Occipital lobe (tissue), 2 donors: ENCODE measurements around the gene BUB1B. TPM values are rescaled to one million over a fixed set of nuclear protein-coding genes. Genes with fewer than 3 reads are reported as not detected.
"Not testable (repeated sequence)": the region's sequence is repeated elsewhere in the genome, so short reads cannot be mapped to it uniquely, and the experiment has no call there.

Experiments used
- DNase-seq: peaks from one replicate; lab custom pipeline; 2025; lab: John Stamatoyannopoulos, UW
- total RNA-seq: library from RNA; depleted of rRNA; stranded (reverse); fragments of >200 nt; gene quantifications from one replicate; pipeline ENCODE4 v1.2.3, GENCODE V29; 2014

Gene BUB1B
- total RNA-seq, 1 donor from 2014 or later = 6.6 TPM

DNA sequence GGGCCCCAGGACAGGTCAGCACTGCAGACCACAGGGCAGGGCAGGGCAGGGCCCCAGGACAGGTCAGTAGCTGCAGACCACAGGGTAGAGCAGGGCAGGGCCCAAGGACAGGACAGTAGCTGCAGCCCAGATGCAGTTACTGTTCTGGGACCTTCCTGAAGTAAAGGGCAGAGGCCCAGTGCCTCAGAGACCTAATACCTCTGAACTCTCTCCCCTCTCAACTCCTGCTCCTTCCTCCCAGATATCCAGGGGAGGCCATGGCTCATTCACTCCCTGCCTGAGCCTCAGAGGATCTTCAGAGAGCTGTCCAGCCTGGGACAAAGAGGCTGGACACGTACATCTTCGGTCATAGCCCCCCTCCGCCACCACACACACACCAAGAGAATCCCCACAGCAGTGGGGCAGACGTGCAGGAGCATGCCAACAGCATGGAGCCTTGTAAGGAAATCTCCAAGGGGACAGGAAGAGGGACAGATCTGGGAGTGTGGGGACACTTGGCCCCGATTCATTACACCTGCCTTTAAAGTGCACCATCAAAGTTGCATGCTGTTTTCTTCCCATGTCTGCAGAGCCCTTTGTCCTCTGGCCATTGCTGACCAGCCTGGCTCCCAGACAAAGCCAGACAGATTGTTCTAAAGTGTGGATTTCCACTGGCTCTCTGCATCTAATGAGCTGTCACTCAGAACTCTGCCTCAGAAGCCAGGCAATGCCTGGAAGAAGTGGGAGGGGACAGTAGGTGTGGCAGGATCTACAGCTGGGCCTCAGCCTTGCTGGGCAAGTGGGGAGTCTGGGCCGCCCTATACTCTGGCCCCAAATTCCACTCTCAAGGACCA lies 24.2 kb upstream of the BUB1B start:
- no peak for DNase-seq

DNA sequence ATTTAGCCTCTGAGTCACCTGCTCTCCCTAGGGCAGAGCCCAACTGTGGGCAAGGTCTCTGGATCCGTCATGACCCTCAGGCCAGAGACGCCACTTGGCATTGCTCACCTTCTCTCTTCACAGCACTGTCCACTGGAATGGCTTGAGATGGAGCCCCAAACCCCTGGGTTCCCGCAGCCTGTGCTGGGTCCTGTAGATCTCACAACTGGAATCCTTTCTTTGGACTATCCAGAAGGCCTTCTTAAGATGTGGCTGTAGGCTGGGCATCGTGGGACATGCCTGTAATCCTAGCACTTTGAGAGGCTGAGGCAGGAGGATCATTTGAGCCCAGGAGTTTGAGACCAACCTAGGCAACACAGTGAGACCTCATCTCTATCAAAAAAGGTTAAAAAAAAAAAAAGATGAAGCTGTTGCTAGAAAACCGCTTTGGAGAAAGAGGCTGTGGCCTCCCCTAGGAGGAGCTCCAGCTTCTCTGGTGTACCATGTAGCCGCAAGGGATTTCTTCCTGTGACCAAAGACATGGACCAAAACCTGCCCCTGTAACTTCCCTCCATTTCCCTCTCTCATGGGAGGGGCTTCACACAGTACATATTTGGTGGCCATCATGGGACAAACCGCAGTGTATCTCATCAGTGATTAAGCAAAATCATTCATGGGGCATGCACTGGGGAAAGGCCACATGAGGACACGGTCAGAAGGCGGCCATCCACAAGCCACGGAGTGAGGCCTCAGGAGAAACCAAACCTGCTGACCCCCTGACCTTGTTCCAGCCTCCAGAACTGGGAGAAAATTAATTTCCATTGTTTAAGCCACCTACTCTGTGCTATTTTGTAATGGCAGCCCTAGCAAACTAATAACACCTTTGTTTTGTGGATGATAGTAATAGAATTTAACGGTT lies 23.3 kb upstream of the BUB1B start:
- DNase-seq = no peak

DNA sequence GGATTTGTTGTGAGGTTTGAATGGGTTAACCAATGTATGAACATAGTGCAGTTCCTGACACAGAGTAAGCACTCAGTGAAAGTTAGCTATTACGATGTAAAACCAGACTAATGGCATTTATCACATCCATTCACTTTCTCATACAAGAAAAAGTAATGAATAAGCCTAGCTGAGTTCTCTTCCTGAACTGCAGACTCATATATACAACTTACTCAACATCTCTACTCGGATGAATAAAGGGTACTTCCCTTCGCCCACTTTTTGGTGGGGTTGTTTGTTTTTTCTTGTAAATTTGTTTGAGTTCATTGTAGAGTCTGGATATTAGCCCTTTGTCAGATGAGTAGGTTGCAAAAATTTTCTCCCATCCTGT lies 22.7 kb upstream of the BUB1B start:
- not testable (repeated sequence) for DNase-seq

DNA sequence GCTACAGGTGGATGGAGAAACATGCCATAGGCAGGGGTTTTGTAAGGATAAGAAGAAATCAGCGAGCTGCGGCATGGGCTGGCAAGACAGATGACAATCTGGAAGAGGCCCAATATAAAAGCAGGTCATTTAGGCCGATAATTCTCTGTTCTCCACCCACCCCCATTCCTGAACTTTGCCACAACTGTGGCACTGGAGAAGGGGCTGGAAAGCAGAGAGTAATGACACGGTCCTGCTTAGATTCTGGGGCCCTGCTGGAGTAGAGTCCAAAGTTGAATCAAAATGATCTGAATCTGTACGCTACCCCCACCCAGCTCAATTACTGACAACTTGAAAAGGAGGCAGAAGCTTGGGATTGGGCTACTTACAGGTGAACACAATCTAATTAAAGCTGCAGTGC lies 18.4 kb upstream of the BUB1B start:
- no peak for DNase-seq

DNA sequence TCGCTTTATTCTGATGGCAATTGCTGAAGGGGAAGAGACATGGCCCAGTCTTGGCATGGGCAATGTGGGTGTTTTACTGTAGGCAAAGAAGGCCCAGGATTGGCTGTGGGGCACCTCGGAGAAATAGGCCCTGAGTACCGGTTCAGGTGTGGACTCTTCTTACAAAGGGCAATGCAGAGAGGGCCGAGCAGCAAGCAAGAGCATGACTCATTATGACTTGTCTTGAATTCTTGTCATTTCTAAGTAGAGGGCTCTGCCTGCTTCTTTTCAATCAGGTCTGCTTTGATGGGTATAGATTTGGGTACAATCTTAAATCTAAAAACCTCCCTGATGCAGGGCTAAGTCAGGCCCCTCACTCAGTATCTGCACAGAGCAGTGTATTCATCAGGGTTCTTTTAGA lies 14.8 kb upstream of the BUB1B start:
- no peak for DNase-seq

DNA sequence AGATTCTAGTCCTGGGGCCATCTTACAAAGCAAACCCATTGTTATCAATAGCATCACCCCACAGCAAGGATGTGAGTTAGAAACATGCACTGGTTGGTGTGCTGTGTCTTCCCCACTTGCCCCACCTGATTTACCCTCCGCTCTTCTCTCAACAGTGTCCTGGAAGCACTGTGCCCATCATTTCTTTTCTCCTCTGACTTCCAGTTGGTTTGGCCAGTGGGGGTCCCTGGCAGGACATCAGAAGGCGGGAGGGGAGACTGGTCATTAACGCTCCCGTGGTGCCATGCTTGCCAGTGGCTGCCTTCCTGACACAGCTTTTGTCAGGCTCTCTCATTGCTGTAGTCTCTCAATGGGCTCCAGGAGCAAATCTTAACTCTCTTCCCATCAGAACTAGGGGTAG lies 11.5 kb upstream of the BUB1B start:
- no peak for DNase-seq

DNA sequence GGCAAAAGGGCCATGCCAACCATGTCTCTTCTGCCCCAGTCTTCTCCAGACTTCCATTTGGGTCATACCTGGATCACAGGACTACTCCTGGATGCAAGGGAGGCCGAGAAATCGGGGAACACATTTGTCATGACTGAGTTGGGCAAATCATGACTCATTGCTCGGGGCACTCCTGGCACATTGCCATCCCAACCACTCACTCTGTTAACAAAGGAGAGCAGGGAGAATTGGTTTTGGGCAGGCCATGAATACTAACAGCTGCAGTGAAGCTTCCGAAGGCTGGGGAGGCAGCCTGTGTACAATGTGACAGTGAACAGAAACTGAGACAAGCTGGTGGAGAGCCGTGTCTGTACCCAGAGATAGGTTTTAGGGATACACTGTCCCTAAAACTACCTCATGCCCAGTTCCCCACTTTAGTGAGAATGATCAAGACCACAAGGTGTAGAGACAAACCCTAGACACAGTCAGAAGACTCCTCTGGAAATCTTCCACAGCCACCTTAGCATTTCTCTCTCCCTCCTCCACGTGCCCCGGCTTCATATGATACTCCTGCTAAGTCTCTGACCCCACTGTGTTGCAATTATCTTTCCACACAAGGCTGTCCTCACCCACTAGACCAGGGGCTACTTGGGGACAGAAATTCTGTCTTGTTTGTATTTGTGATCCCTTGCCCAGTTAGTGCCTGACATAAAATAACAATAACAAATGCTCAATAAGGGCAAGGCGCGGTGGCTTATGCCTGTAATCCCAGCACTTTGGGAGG lies 10.5 kb upstream of the BUB1B start:
- peak; percentile 10 for DNase-seq

DNA sequence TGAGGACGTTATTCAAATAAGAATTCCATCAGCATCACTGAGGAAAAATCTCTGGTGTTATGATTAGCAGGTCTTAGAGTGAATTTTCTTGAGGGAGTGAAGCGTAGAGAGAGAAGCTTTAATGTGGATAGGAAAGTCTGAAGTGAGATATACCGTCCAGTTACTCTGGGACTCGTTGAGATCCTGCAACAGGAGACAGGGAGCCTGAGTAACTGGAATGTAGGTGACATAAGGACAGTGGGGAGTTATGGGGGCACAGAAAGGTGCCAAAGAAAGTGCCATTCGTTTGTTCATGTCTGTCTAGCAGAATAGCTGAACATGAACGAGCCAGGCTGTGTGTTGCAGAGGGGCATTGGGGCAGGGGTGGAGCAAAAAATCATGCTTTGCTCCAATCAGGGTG lies 9.4 kb upstream of the BUB1B start:
- no peak for DNase-seq

DNA sequence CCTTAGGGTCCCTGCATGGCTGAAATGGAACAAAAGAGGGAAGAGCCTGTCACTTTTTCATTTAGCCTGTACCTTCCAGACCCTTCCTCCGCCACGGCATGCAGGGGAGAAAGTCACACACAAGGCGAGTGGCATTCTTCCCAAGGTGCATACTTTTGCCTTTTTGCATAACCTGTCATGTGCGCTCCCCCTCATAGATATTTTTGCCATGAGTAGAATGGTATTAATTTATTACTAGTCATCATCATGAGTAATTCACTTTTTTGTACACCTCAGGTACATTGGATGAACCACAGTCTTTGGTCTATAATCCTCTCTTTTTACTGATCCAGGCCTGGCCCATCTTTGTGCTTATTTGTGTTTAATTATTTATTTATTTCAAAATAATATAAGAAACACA lies 8.9 kb upstream of the BUB1B start:
- DNase-seq = no peak

DNA sequence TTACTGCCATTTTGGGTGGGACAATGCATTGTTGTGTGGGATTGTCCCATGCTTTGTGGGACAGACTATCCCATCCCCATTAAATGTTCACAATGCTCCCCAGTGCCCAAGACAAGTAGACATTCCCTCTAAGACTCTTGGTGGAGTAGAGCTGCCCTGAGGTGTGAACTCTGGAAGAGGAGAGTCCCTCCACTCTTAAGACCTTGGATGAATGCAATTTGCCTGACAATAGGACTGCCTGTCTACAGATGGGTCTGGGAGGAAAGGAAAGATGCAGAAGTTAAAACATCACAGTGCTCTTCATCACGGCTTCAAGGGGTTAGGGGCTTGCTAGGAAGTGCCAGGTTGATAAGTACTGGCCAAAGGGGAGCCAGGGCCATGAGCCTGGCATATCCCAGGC lies 6.0 kb upstream of the BUB1B start:
- not testable (repeated sequence) for DNase-seq

DNA sequence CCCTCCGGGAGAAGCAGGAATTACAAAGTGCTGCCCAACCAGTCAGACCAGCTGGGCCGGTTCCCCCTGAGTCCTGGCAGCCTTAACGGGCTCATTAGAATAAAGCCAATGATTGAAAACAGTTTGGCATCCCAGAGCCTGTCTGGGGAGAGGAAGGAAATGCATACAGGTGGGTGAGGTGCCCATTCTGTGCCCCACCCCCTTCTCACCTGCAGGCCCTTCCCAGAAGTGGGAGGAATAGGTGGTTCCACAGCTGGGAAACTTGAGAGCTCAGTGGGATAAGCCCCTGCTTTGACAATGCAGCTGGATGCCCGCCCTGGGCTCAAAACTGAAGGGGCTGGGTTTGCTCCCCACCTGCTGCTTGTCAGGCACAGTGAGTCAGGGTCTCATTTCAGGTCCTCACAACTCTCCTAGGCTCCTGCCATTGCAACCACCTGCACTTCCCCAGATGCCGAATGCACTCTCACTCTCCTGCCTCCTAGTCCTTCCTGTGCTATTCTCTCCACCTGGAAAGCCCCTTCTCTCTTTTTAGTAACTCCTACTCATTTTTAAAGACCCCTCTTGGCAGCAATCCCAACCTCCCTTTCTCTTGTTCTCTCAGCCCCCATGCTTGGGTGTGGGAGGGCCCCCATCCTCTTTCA lies 5.5 kb upstream of the BUB1B start:
- DNase-seq = no peak

DNA sequence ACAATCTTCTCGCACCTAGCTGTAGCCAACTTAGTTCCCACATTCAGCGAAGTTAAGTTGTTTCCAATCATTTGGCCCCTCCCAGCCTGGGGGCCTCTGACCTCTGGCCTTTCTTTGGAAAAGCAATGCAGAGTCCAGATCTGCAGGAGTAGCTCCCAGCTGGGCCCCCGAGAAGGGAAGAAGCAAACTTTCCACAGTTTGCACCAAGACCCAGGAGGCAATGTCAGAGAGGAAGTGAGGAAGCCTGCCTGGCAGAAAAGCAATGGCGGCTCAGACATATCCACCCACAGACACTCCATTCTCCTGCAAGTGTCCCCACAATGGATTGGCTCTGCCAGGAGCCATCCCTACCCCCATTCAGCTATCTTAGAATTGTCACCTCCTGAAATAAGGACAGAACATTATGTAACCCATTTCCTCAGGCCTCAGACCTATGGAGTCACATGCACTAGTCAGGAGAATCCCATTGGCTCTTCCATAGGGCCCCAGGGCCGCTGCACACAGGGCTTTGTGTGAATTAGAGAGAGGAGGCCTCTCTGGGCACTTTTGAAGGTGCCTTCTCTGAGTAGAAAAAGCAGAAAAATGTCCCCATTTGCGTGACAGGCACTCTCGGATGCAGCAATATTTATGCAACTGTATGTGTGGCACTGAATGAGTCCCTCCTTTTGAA lies 3.0 kb upstream of the BUB1B start:
- no peak for DNase-seq

DNA sequence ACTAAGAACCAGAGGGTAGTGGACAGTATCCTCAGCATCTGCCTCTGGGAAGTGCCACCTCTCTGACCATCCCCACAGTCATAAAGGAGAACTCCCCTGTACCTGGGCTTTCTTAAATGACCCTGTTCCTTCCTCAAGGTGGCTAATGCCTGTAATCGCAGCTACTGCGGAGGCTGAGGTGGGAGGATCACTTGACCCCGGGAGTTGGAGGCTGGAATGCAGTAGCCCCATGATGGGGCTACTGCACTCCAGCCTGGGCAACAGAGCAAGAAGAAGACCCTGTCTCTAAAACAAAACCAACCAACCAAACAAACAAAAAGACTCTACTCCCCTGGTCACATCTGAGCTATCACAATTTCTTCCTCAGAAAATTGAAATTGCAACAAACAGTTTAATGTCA lies 848 bp upstream of the BUB1B start:
- no peak for DNase-seq

DNA sequence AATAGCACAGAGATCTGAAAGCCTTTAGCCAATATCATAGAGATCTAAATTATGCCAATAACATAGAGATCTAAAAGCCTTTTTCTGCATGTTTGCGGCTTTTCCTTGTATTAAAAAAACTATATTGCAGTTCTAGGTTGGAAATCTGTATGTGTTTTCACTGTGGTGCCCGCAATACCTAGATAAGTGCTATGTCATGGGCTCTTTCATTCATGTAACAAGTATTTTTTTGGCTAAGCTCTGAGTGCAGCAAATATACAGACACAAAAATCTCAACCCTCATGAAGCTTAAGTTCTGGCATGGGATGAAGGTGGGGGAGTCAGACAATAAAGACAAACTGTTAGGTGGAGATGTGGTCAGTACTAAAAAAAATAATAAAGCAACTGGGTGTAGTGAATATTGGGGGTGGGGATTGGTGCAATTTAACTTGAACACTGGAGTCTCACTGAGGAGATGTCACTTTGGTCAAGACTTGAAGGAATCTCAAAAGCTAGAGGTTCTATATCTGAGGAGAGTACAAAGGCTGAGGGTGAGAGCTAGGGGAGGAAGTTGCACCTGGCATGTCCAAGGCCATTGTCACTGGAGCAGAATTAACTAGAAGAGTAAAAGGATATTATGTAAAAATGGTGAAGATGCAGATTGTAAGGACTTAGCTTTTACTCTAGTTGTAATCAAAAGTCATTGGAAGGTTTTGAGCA lies 973 bp downstream of the BUB1B start:
- no peak for DNase-seq

DNA sequence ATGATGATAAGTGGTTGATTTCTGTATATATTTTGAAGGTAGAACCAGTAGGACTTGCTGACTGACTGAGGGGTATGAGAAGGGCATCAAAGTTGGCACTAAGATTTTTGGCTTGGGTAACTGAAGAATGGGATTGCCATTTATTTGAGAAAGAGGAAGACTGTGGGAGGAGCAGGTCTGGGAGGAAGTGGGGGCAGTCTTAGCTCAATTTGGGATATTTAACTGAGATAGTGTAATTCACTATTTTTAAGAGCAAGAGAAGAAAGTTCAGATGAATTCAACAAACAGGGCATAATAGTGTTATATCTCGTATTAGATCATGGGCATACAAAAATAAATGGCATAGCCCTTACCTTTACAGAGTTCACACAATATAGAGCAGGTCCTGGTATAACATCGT lies 1.7 kb downstream of the BUB1B start:
- no peak for DNase-seq

DNA sequence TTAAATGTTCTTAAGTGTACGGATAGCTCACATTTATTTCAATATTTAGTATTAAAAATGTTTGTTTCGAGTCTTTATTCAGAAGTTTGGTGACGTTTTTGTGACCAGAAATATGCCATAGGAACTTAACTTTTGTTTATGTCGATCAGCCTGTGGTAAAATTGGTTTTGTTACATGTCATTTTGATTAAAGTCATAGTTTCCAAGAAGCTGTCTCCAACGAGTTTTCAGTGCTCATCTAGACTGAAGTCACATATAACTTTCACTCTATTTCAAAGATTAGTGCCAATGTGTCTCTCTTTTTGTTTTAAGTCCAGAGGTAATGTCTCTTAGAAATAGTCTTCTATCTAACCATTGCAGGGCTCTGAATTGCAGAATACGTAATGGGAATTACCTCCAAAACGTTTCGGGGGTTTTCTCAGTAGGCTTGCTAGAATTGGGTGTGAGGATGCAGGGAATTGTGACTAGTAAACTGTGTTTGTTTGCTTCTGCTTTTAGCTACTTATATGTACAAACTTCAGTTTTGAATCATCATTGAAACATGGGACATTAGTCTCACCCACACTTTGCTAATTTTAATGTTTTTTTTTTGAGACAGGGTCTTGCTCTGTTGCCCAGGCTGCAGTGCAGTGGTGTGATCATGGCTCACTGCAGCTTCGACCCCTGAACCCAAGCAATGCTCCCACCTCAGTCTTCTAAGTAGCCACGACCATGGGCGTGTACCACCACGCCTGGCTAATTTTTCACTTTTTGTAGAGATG lies 3.0 kb downstream of the BUB1B start:
- no peak for DNase-seq

DNA sequence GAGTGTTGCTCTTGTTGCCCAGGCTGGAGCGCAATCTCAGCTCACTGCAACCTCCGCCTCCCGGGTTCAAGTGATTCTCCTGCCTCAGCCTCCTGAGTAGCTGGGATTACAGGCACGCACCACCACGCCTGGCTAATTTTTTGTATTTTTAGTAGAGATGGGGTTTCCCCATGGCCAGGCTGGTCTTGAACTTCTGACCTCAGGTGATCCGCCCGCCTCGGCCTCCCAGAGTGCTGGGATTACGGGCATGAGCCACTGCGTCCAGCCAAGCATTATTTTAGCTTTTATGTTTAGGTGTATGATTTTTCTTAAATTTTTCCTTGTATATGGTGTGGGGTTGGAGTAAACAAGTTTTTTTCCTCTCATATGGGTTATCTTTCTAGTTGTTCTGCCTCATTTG lies 6.5 kb downstream of the BUB1B start:
- DNase-seq = not testable (repeated sequence)

DNA sequence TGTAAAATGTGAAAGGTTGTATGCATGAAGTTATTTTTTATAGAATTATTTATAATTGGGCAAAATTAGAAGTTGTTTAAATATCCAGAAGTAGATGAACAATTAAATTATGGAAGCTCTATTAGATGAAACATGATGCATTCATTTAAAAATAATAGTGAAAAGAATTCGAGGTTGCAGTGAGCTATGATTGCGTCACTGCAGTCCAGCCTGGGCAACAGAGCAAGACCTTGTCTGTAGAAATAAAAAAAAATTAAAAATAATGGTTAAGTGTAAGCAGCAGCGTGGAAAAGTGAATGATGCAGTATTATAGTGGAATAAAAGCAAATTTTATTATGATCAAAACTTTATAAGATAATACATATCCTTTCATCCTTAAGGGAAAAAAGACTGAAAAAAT lies 14.3 kb downstream of the BUB1B start:
- DNase-seq = no peak

DNA sequence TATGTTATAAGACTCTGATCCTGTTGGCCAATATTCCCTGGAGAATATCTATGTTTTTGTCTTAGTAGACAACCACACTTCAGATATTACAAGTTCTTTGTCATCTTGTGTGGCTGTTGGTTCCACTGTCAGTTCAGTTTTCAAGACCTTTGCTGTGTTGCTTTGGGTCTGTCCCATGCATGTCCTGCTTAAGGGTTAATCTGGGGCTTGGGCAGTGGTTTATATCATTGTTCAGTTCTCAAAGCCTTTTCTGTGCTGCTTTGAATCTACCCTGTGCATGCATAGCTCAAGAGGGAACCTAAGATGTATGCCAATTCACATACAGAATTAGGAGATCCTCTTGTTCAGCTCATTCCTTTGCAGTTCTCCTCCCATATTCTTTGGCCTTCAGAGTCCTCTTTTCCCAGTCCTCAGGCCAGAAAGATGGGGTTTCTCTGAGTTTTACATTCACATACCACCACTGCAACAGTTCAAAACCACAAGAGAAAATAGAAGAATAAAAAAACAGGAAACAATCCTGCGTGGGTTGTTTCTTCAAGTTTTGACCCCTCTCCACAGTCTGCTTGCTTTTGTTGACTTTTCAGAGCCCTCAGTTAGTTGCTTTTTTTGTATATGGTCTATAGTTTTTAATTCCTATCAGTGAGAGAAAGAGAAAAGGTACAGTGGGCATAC lies 21.6 kb downstream of the BUB1B start:
- DNase-seq = no peak
